GM12878 (cell line): ENCODE results near the gene UROC1. TPM values are rescaled to one million over a fixed set of nuclear protein-coding genes. Genes with fewer than 3 reads are reported as not detected.

Experiments
- ATAC-seq: fragments of 200-7000 bp; cut with Tn5 transposase; 3 replicates; pipeline ENCODE4 v1.9.1; 2020; ENCODE audit warnings: mild to moderate bottlenecking, moderate library complexity
- BruUV-seq: library from RNA; stranded (reverse); fragments of 400-500 nt; replicated peaks from 2 replicates; lab custom pipeline; 2021; lab: Mats Ljungman, UMichigan
- CTCF ChIA-PET: fragments of 300-600 bp; sonication (Branson Sonifier 250); formaldehyde crosslinking; extraction: SDS; loops from one replicate; lab custom pipeline; 2021; ENCODE audit warnings: inconsistent platforms; lab: Yijun Ruan, JAX
- POLR2A ChIA-PET: fragments of 350-600 bp; formaldehyde crosslinking; extraction: SDS; loops from one replicate; lab custom pipeline; 2021; ENCODE audit warnings: inconsistent platforms; lab: Charles Lee
- RAD21 ChIA-PET: fragments of 300-600 bp; sonication (Branson Sonifier 250); formaldehyde crosslinking; loops from one replicate; lab custom pipeline; 2023; ENCODE audit warnings: antibody characterized with exemption; ENCODE audit not compliant: unreplicated experiment; lab: Charles Lee
- SMC1A ChIA-PET: fragments of 300-600 bp; sonication (Branson Sonifier 250); formaldehyde crosslinking; loops from one replicate; lab custom pipeline; 2023; ENCODE audit not compliant: unreplicated experiment, uncharacterized antibody; lab: Charles Lee
- DNase-seq: peaks from one replicate; pipeline ENCODE4 v3.0.0-alpha.2; 2011; ENCODE audit warnings: low read depth, low spot score
- FAIRE-seq: peaks from 3 replicates; lab custom pipeline; 2011; peaks lifted over from hg19 to GRCh38; lab: Jason Lieb, UNC
- H2AFZ ChIP-seq: 2 replicates; pipeline ENCODE4 v1.6.0; 2011; ENCODE audit warnings: low read depth, low read length, control low read depth; ENCODE audit not compliant: control insufficient read depth
- H3K27ac ChIP-seq: 2 replicates; pipeline ENCODE4 v1.5.1; 2011; ENCODE audit warnings: control low read depth; ENCODE audit not compliant: control insufficient read depth, insufficient read depth
- H3K27me3 ChIP-seq, 2 experiments: replicated peaks in 1 of 2; 2 replicates each; pipeline versions ENCODE4 v1.6.0 to v1.6.1; 2011; ENCODE audit warnings: low read length in 1 of 2; ENCODE audit not compliant: control insufficient read depth in 2 of 2, insufficient read depth in 2 of 2
- H3K36me3 ChIP-seq, 2 experiments: 2 replicates each; pipeline ENCODE4 v1.5.1; 2011; ENCODE audit warnings: low read length in 1 of 2; ENCODE audit not compliant: control insufficient read depth in 2 of 2, insufficient read depth in 2 of 2
- H3K4me1 ChIP-seq: 2 replicates; pipeline ENCODE4 v1.6.1; 2011; ENCODE audit warnings: mild to moderate bottlenecking, low read length, moderate library complexity, mixed read lengths; ENCODE audit not compliant: control insufficient read depth, insufficient read depth
- H3K4me2 ChIP-seq: 2 replicates; pipeline ENCODE4 v1.6.0; 2011; ENCODE audit warnings: control low read depth; ENCODE audit not compliant: control insufficient read depth, insufficient read depth
- H3K4me3 ChIP-seq: fragments of 200-600 bp; sonication (generic); 2 replicates; pipeline ENCODE4 v1.5.1; 2016
- H3K79me2 ChIP-seq: 2 replicates; pipeline ENCODE4 v1.6.0; 2011; ENCODE audit warnings: low read length; ENCODE audit not compliant: control insufficient read depth, insufficient read depth
- H3K9ac ChIP-seq: 2 replicates; pipeline ENCODE4 v1.8.0; 2011; ENCODE audit warnings: low read length, control low read depth, mixed read lengths; ENCODE audit not compliant: control insufficient read depth, insufficient read depth
- H3K9me3 ChIP-seq: replicated peaks from 3 replicates; pipeline ENCODE4 v1.5.1; 2011; ENCODE audit warnings: mild to moderate bottlenecking, low read length; ENCODE audit not compliant: control insufficient read depth, insufficient read depth
- H4K20me1 ChIP-seq: 2 replicates; pipeline ENCODE4 v1.6.0; 2011; ENCODE audit not compliant: control insufficient read depth, insufficient read depth
- CEBPZ ChIP-seq: fragments of 150-350 bp; IDR thresholded peaks from 2 replicates; pipeline ENCODE4 v1.6.1; 2016; ENCODE audit warnings: low read depth, low read length
- CHD1 ChIP-seq: IDR thresholded peaks from 2 replicates; pipeline ENCODE4 v1.6.1; 2012; ENCODE audit warnings: low read depth, low read length, improper control_type of control experiment
- GATAD2B ChIP-seq: fragments of 450-650 bp; conservative IDR thresholded peaks from 2 replicates; pipeline ENCODE4 v1.6.1; 2017; ENCODE audit warnings: low read depth, mild to moderate bottlenecking, moderate library complexity
- LARP7 ChIP-seq: fragments of 450-650 bp; IDR thresholded peaks from 2 replicates; pipeline ENCODE4 v1.6.1; 2017; ENCODE audit warnings: mild to moderate bottlenecking
- RELA ChIP-seq: fragments of 450-650 bp; IDR thresholded peaks from 2 replicates; pipeline ENCODE4 v1.8.0; 2014; ENCODE audit warnings: borderline replicate concordance; ENCODE audit not compliant: partially characterized antibody
- SMC3 ChIP-seq: IDR thresholded peaks from 2 replicates; pipeline ENCODE4 v1.6.1; 2011; ENCODE audit warnings: low read length, improper control_type of control experiment, borderline replicate concordance
- ZNF622 ChIP-seq: fragments of 450-650 bp; IDR thresholded peaks from 2 replicates; pipeline ENCODE4 v1.6.1; 2017; ENCODE audit warnings: mild to moderate bottlenecking, inconsistent platforms
- WGBS: methylation state at CpG from one replicate; pipeline ENCODE4 v1.1.6; 2016; ENCODE audit warnings: low lambda C conversion rate; ENCODE audit not compliant: insufficient replicate concordance, insufficient coverage; ENCODE audit errors: missing lambda C conversion rate; 5-methylcytosine and 5-hydroxymethylcytosine counted together
- in situ Hi-C: fragments of 300-500 bp; cut with MboI; formaldehyde crosslinking; loops from 9 replicates; pipeline ENCODE4 v1.14.3; 2018; ENCODE audit warnings: mixed read lengths
- intact Hi-C: fragments of 100-400 bp; cut with micrococcal nuclease; formaldehyde crosslinking; loops from one replicate; pipeline ENCODE4 v1.14.2; 2022; ENCODE audit not compliant: unreplicated experiment
- polyA plus RNA-seq, 11 experiments: library from polyadenylated mRNA; depleted of rRNA in 4 of 11; unstranded in 6 of 11; stranded (reverse) in 5 of 11; fragments of >200 nt; fragmentation: Nextera tagmentation in 4 of 11; fragmentation: Illumina TruSeq in 1 of 11; extraction: Ambion mirVana in 4 of 11; extraction: Trizol in 1 of 11; gene quantifications; 1 replicate in 1 of 11; 2 replicates in 10 of 11; pipeline versions ENCODE4 v1.2.1 to v1.2.3, GENCODE V29; 2011 to 2016; ENCODE audit warnings: inconsistent platforms in 2 of 11, missing spikeins in 2 of 11, low read depth in 1 of 11
- total RNA-seq, 4 experiments: library from RNA; depleted of rRNA in 3 of 4; stranded (reverse); fragments of >200 nt in 3 of 4; fragmentation: Illumina TruSeq in 1 of 4; extraction: Trizol in 1 of 4; gene quantifications; 2 replicates each; pipeline versions ENCODE4 v1.2.1 to v1.2.3, GENCODE V29; 2013 to 2021
- TF ChIP-seq, protein P1 (sequence below): fragments of 450-650 bp; IDR thresholded peaks from 2 replicates; pipeline ENCODE4 v1.6.1; 2017; ENCODE audit warnings: mild to moderate bottlenecking, moderate library complexity

UROC1 gene
- total and polyA plus RNA-seq, 10 of the 15 experiments (the other 5 are each of a cell fraction or from before 2014, with no cell fraction given) = 0.04 TPM; not detected in 9

- TF ChIP-seq, protein P1, sequence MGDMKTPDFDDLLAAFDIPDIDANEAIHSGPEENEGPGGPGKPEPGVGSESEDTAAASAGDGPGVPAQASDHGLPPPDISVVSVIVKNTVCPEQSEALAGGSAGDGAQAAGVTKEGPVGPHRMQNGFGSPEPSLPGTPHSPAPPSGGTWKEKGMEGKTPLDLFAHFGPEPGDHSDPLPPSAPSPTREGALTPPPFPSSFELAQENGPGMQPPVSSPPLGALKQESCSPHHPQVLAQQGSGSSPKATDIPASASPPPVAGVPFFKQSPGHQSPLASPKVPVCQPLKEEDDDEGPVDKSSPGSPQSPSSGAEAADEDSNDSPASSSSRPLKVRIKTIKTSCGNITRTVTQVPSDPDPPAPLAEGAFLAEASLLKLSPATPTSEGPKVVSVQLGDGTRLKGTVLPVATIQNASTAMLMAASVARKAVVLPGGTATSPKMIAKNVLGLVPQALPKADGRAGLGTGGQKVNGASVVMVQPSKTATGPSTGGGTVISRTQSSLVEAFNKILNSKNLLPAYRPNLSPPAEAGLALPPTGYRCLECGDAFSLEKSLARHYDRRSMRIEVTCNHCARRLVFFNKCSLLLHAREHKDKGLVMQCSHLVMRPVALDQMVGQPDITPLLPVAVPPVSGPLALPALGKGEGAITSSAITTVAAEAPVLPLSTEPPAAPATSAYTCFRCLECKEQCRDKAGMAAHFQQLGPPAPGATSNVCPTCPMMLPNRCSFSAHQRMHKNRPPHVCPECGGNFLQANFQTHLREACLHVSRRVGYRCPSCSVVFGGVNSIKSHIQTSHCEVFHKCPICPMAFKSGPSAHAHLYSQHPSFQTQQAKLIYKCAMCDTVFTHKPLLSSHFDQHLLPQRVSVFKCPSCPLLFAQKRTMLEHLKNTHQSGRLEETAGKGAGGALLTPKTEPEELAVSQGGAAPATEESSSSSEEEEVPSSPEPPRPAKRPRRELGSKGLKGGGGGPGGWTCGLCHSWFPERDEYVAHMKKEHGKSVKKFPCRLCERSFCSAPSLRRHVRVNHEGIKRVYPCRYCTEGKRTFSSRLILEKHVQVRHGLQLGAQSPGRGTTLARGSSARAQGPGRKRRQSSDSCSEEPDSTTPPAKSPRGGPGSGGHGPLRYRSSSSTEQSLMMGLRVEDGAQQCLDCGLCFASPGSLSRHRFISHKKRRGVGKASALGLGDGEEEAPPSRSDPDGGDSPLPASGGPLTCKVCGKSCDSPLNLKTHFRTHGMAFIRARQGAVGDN = no peak
- no peak for TF ChIP-seq SMC3
- TF ChIP-seq GATAD2B = no peak
- TF ChIP-seq, all 136 proteins: peak for 0
These were observed 74.7 kb downstream of the UROC1 start (continued) for GRCh38 chr3:126442856-126443242.

GRCh38 chr3:126442094-126442855 lies 75.3 kb downstream of the UROC1 start:
- in situ Hi-C loops (no loop called here), intact Hi-C loops (no loop called here)
- ChIA-PET CTCF (no interaction called here), SMC1A (interaction anchor here (0.7 kb wide), 1 partner anchor 13 kb away, joined by 3 read pairs; no protein-coding TSS in a partner anchor), RAD21 (interaction anchor here (0.6 kb wide), 1 partner anchor 362 kb away, joined by 3 read pairs; no protein-coding TSS in a partner anchor), POLR2A (interaction anchor here (0.5 kb wide), 1 partner anchor 206 kb away, joined by 5 read pairs; no protein-coding TSS in a partner anchor)
- no peaks in the 10 kb centered on the region for H4K20me1 ChIP-seq
- FAIRE-seq (no peak), ATAC-seq (no peak), DNase-seq (no peak)
- no peaks in the 10 kb centered on the region for H3K9me3 ChIP-seq
- TF ChIP-seq CEBPZ = no peak
- TF ChIP-seq LARP7 = no peak
- no peak for TF ChIP-seq ZNF622
- no peak for TF ChIP-seq RELA
- TF ChIP-seq CHD1 = no peak
- H3K4me3 ChIP-seq = no peak overlapping the region
- no peak overlapping the region for H2AFZ ChIP-seq
- H3K27ac ChIP-seq = no peak overlapping the region
- no TSS peak for BruUV-seq
- WGBS = 94% methylated on average over 13 of the region's 13 CpGs
- no peaks in the 10 kb centered on the region for H3K79me2 ChIP-seq
- no peak overlapping the region for H3K9ac ChIP-seq
- no peak overlapping the region for H3K4me2 ChIP-seq
- H3K4me1 ChIP-seq = no peaks in the 10 kb centered on the region
- no peaks in the 10 kb centered on the region for H3K27me3 ChIP-seq
- H3K36me3 ChIP-seq = peaks cover 0 to 3% of the 10 kb centered on the region in 2 experiments; a peak in 3 of 4 replicates
